GM12878 (cell line): Measurements from ENCODE around the gene ZNF22. TPM values are rescaled to one million over a fixed set of nuclear protein-coding genes. Genes with fewer than 3 reads are reported as not detected.
A peak's percentile ranks its signal among the peaks of the same experiment; 100 is the strongest.

Experiments used
- ATAC-seq: fragments of 200-7000 bp; cut with Tn5 transposase; 3 replicates; pipeline ENCODE4 v1.9.1; 2020; ENCODE audit warnings: mild to moderate bottlenecking, moderate library complexity
- BruUV-seq: library from RNA; stranded (reverse); fragments of 400-500 nt; replicated peaks from 2 replicates; lab custom pipeline; 2021; lab: Mats Ljungman, UMichigan
- CTCF ChIA-PET: fragments of 300-600 bp; sonication (Branson Sonifier 250); formaldehyde crosslinking; extraction: SDS; loops from one replicate; lab custom pipeline; 2021; ENCODE audit warnings: inconsistent platforms; lab: Yijun Ruan, JAX
- POLR2A ChIA-PET: fragments of 350-600 bp; formaldehyde crosslinking; extraction: SDS; loops from one replicate; lab custom pipeline; 2021; ENCODE audit warnings: inconsistent platforms; lab: Charles Lee
- RAD21 ChIA-PET: fragments of 300-600 bp; sonication (Branson Sonifier 250); formaldehyde crosslinking; loops from one replicate; lab custom pipeline; 2023; ENCODE audit warnings: antibody characterized with exemption; ENCODE audit not compliant: unreplicated experiment; lab: Charles Lee
- SMC1A ChIA-PET: fragments of 300-600 bp; sonication (Branson Sonifier 250); formaldehyde crosslinking; loops from one replicate; lab custom pipeline; 2023; ENCODE audit not compliant: unreplicated experiment, uncharacterized antibody; lab: Charles Lee
- DNase-seq: peaks from one replicate; pipeline ENCODE4 v3.0.0-alpha.2; 2011; ENCODE audit warnings: low read depth, low spot score
- FAIRE-seq: peaks from 3 replicates; lab custom pipeline; 2011; peaks lifted over from hg19 to GRCh38; lab: Jason Lieb, UNC
- H2AFZ ChIP-seq: 2 replicates; pipeline ENCODE4 v1.6.0; 2011; ENCODE audit warnings: low read depth, low read length, control low read depth; ENCODE audit not compliant: control insufficient read depth
- H3K27ac ChIP-seq: 2 replicates; pipeline ENCODE4 v1.5.1; 2011; ENCODE audit warnings: control low read depth; ENCODE audit not compliant: control insufficient read depth, insufficient read depth
- H3K27me3 ChIP-seq, 2 experiments: replicated peaks in 1 of 2; 2 replicates each; pipeline versions ENCODE4 v1.6.0 to v1.6.1; 2011; ENCODE audit warnings: low read length in 1 of 2; ENCODE audit not compliant: control insufficient read depth in 2 of 2, insufficient read depth in 2 of 2
- H3K36me3 ChIP-seq, 2 experiments: 2 replicates each; pipeline ENCODE4 v1.5.1; 2011; ENCODE audit warnings: low read length in 1 of 2; ENCODE audit not compliant: control insufficient read depth in 2 of 2, insufficient read depth in 2 of 2
- H3K4me1 ChIP-seq: 2 replicates; pipeline ENCODE4 v1.6.1; 2011; ENCODE audit warnings: mild to moderate bottlenecking, low read length, moderate library complexity, mixed read lengths; ENCODE audit not compliant: control insufficient read depth, insufficient read depth
- H3K4me2 ChIP-seq: 2 replicates; pipeline ENCODE4 v1.6.0; 2011; ENCODE audit warnings: control low read depth; ENCODE audit not compliant: control insufficient read depth, insufficient read depth
- H3K4me3 ChIP-seq: fragments of 200-600 bp; sonication (generic); 2 replicates; pipeline ENCODE4 v1.5.1; 2016
- H3K79me2 ChIP-seq: 2 replicates; pipeline ENCODE4 v1.6.0; 2011; ENCODE audit warnings: low read length; ENCODE audit not compliant: control insufficient read depth, insufficient read depth
- H3K9ac ChIP-seq: 2 replicates; pipeline ENCODE4 v1.8.0; 2011; ENCODE audit warnings: low read length, control low read depth, mixed read lengths; ENCODE audit not compliant: control insufficient read depth, insufficient read depth
- H3K9me3 ChIP-seq: replicated peaks from 3 replicates; pipeline ENCODE4 v1.5.1; 2011; ENCODE audit warnings: mild to moderate bottlenecking, low read length; ENCODE audit not compliant: control insufficient read depth, insufficient read depth
- H4K20me1 ChIP-seq: 2 replicates; pipeline ENCODE4 v1.6.0; 2011; ENCODE audit not compliant: control insufficient read depth, insufficient read depth
- BCL11A ChIP-seq: IDR thresholded peaks from 2 replicates; pipeline ENCODE4 v1.6.1; 2011; ENCODE audit warnings: low read depth, low read length
- DPF2 ChIP-seq: fragments of 450-650 bp; IDR thresholded peaks from 2 replicates; pipeline ENCODE4 v1.6.1; 2017; ENCODE audit warnings: mild to moderate bottlenecking
- NKRF ChIP-seq: fragments of 450-650 bp; conservative IDR thresholded peaks from 2 replicates; pipeline ENCODE4 v1.6.1; 2017; ENCODE audit warnings: mild to moderate bottlenecking, moderate library complexity
- PML ChIP-seq: IDR thresholded peaks from 2 replicates; pipeline ENCODE4 v1.6.1; 2012; ENCODE audit warnings: low read length, inconsistent platforms
- RELB ChIP-seq: fragments of 450-650 bp; IDR thresholded peaks from 2 replicates; pipeline ENCODE4 v1.6.1; 2017; ENCODE audit warnings: low read depth, mild to moderate bottlenecking, moderate library complexity
- USF1 ChIP-seq: IDR thresholded peaks from 2 replicates; pipeline ENCODE4 v1.6.1; 2011; ENCODE audit warnings: borderline replicate concordance, low read depth, mild to moderate bottlenecking, moderate library complexity, mixed read lengths, low read length; ENCODE audit not compliant: insufficient read depth; ENCODE audit errors: extremely low read length
- ZNF207 ChIP-seq: fragments of 450-650 bp; IDR thresholded peaks from 2 replicates; pipeline ENCODE4 v1.6.1; 2014; ENCODE audit warnings: antibody characterized with exemption, mild to moderate bottlenecking, borderline replicate concordance
- WGBS: methylation state at CpG from one replicate; pipeline ENCODE4 v1.1.6; 2016; ENCODE audit warnings: low lambda C conversion rate; ENCODE audit not compliant: insufficient replicate concordance, insufficient coverage; ENCODE audit errors: missing lambda C conversion rate; 5-methylcytosine and 5-hydroxymethylcytosine counted together
- in situ Hi-C: fragments of 300-500 bp; cut with MboI; formaldehyde crosslinking; loops from 9 replicates; pipeline ENCODE4 v1.14.3; 2018; ENCODE audit warnings: mixed read lengths
- intact Hi-C: fragments of 100-400 bp; cut with micrococcal nuclease; formaldehyde crosslinking; loops from one replicate; pipeline ENCODE4 v1.14.2; 2022; ENCODE audit not compliant: unreplicated experiment
- polyA plus RNA-seq, 11 experiments: library from polyadenylated mRNA; depleted of rRNA in 4 of 11; unstranded in 6 of 11; stranded (reverse) in 5 of 11; fragments of >200 nt; fragmentation: Nextera tagmentation in 4 of 11; fragmentation: Illumina TruSeq in 1 of 11; extraction: Ambion mirVana in 4 of 11; extraction: Trizol in 1 of 11; gene quantifications; 1 replicate in 1 of 11; 2 replicates in 10 of 11; pipeline versions ENCODE4 v1.2.1 to v1.2.3, GENCODE V29; 2011 to 2016; ENCODE audit warnings: inconsistent platforms in 2 of 11, missing spikeins in 2 of 11, low read depth in 1 of 11
- total RNA-seq, 4 experiments: library from RNA; depleted of rRNA in 3 of 4; stranded (reverse); fragments of >200 nt in 3 of 4; fragmentation: Illumina TruSeq in 1 of 4; extraction: Trizol in 1 of 4; gene quantifications; 2 replicates each; pipeline versions ENCODE4 v1.2.1 to v1.2.3, GENCODE V29; 2013 to 2021
- TF ChIP-seq, protein P1 (sequence below): IDR thresholded peaks from 2 replicates; pipeline ENCODE4 v1.6.1; 2012; ENCODE audit warnings: improper control_type of control experiment, low read depth, low read length; ENCODE audit not compliant: insufficient replicate concordance
- TF ChIP-seq, protein P2 (sequence below): fragments of 450-650 bp; IDR thresholded peaks from 2 replicates; pipeline ENCODE4 v1.6.1; 2016; ENCODE audit warnings: mild to moderate bottlenecking

Gene ZNF22
- total and polyA plus RNA-seq, 10 of the 15 experiments (the other 5 are each of a cell fraction or from before 2014, with no cell fraction given) = 31.1 to 74.4 (median 43.8) TPM

DNA sequence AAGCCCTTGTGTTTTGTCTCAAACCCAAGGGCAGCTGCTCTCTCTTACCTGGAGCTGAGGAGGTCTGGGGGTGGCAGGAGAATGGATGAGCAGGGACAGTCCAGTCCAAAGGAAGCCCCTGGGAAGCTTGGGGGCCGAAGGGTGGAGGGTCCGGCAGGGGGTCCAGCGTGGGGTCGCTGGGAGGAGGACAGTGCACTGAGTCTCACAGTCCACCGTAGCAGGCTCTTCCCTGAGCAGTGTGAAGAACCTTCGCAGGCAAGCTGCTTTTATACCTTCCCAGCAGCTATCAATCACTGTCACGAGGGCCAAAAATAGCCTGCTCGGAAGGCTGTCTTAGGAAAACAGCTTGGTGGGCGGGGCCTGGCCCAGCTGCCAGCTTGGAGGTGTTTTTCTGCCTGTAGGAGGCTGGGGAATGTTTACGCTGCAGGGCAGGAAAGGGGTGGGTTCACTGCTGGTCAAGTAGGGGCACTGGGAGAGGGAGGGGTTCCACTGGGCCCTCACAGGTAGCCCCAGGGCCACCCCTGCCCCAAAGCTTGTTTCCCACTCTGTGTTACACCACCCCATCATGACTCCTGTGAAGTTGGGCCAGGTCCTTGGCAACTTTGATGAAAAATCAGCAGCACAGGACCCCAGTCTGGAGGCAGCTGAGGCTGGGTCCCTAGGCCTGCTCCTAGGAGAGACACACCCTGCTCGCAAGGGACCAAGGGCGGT, 22.0 kb upstream of the ZNF22 start, which contains the start of gene DEPP1:
Gene DEPP1 (minus strand): TSS at position 240 of the 711 bp plus-strand sequence. CDS start 779 bp downstream, outside the sequence.
- H3K9ac ChIP-seq = peak within 1 kb of the TSS; percentile 41
- 65% methylated on average over 12 of the region's 12 CpGs for WGBS
- H4K20me1 ChIP-seq = no peaks in the 10 kb centered on the region
- TF ChIP-seq BCL11A (no peak), ZNF207 (0 out of 2 replicates have a peak, but pooled peaks have one; percentile 32), NKRF (no peak), DPF2 (peak; percentile 84), RELB (peak; percentile 44; the same call in 1 of the 2 replicates), PML (peak; percentile 89), USF1 (no peak)
- TF ChIP-seq, protein P1, sequence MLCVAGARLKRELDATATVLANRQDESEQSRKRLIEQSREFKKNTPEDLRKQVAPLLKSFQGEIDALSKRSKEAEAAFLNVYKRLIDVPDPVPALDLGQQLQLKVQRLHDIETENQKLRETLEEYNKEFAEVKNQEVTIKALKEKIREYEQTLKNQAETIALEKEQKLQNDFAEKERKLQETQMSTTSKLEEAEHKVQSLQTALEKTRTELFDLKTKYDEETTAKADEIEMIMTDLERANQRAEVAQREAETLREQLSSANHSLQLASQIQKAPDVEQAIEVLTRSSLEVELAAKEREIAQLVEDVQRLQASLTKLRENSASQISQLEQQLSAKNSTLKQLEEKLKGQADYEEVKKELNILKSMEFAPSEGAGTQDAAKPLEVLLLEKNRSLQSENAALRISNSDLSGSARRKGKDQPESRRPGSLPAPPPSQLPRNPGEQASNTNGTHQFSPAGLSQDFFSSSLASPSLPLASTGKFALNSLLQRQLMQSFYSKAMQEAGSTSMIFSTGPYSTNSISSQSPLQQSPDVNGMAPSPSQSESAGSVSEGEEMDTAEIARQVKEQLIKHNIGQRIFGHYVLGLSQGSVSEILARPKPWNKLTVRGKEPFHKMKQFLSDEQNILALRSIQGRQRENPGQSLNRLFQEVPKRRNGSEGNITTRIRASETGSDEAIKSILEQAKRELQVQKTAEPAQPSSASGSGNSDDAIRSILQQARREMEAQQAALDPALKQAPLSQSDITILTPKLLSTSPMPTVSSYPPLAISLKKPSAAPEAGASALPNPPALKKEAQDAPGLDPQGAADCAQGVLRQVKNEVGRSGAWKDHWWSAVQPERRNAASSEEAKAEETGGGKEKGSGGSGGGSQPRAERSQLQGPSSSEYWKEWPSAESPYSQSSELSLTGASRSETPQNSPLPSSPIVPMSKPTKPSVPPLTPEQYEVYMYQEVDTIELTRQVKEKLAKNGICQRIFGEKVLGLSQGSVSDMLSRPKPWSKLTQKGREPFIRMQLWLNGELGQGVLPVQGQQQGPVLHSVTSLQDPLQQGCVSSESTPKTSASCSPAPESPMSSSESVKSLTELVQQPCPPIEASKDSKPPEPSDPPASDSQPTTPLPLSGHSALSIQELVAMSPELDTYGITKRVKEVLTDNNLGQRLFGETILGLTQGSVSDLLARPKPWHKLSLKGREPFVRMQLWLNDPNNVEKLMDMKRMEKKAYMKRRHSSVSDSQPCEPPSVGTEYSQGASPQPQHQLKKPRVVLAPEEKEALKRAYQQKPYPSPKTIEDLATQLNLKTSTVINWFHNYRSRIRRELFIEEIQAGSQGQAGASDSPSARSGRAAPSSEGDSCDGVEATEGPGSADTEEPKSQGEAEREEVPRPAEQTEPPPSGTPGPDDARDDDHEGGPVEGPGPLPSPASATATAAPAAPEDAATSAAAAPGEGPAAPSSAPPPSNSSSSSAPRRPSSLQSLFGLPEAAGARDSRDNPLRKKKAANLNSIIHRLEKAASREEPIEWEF = no peak
- TF ChIP-seq, protein P2, sequence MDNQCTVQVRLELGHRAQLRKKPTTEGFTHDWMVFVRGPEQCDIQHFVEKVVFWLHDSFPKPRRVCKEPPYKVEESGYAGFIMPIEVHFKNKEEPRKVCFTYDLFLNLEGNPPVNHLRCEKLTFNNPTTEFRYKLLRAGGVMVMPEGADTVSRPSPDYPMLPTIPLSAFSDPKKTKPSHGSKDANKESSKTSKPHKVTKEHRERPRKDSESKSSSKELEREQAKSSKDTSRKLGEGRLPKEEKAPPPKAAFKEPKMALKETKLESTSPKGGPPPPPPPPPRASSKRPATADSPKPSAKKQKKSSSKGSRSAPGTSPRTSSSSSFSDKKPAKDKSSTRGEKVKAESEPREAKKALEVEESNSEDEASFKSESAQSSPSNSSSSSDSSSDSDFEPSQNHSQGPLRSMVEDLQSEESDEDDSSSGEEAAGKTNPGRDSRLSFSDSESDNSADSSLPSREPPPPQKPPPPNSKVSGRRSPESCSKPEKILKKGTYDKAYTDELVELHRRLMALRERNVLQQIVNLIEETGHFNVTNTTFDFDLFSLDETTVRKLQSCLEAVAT = peak; percentile 54

More for the DNA sequence above, 22.0 kb upstream of the ZNF22 start, which contains the start of gene DEPP1:
- no peak for DNase-seq
- RAD21 ChIA-PET = interaction anchor here (0.7 to 7.7 kb wide), 5 partner anchors 10 to 49 kb away, joined by 3 to 124 read pairs (median 4); no protein-coding TSS in a partner anchor
- no peak within 1 kb of the TSS for H2AFZ ChIP-seq
- POLR2A ChIA-PET = interaction anchor here (1.0 to 7.4 kb wide), 8 partner anchors 13 to 46 kb away, joined by 3 to 110 read pairs (median 6); no protein-coding TSS in a partner anchor
- H3K4me1 ChIP-seq = peaks cover 57% of the 10 kb centered on the region
- no peaks in the 10 kb centered on the region for H3K27me3 ChIP-seq
- no TSS peak for BruUV-seq
- no peak for FAIRE-seq
- CTCF ChIA-PET = interaction anchor here (0.7 to 10.1 kb wide), 7 partner anchors 10 to 271 kb away, joined by 3 to 181 read pairs (median 5); no protein-coding TSS in a partner anchor
- ATAC-seq = peak; percentile 3; the same call in 2 of the 3 replicates
- peak within 1 kb of the TSS; percentile 57 for H3K4me2 ChIP-seq
- no peaks in the 10 kb centered on the region for H3K9me3 ChIP-seq
- H3K36me3 ChIP-seq = peaks cover 0 to 1% of the 10 kb centered on the region in 2 experiments; a peak in 2 of 4 replicates
- H3K4me3 ChIP-seq = peak within 1 kb of the TSS; percentile 61
- in situ Hi-C loops (loop anchor here (5.0 kb wide), 1 partner anchor 46 kb away; no protein-coding TSS in a partner anchor), intact Hi-C loops (no loop called here)
- peak within 1 kb of the TSS; percentile 48 for H3K27ac ChIP-seq
- peaks cover 11% of the 10 kb centered on the region for H3K79me2 ChIP-seq
- SMC1A ChIA-PET = interaction anchor here (1.3 to 5.2 kb wide), 7 partner anchors 11 to 46 kb away, joined by 6 to 43 read pairs (median 8); partner anchors contain the start of gene ZNF22
